A172 (cell line): ENCODE results near the gene OR5K2. TPM values are rescaled to one million over a fixed set of nuclear protein-coding genes. Genes with fewer than 3 reads are reported as not detected.

ENCODE experiments used
- DNase-seq: peaks from one replicate; pipeline ENCODE4 v3.0.0-alpha.2; 2015; ENCODE audit warnings: low spot score
- total RNA-seq: library from RNA; depleted of rRNA; stranded (reverse); fragments of >200 nt; shearing (Covaris generic); gene quantifications from 2 replicates; pipeline ENCODE4 v1.2.3, GENCODE V29; 2014; rRNA removed

Gene OR5K2
- total RNA-seq, result not detected in 2 replicates

GRCh38 chr3:98497381-98497780, at the start of gene OR5K2:
TSS of gene OR5K2 (plus strand) at chr3:98497681. CDS start at chr3:98497681, 0 bp downstream.
- DNase-seq, result no peak

GRCh38 chr3:98449606-98450193, 47.8 kb upstream of the OR5K2 start:
- no peak for DNase-seq

DNA sequence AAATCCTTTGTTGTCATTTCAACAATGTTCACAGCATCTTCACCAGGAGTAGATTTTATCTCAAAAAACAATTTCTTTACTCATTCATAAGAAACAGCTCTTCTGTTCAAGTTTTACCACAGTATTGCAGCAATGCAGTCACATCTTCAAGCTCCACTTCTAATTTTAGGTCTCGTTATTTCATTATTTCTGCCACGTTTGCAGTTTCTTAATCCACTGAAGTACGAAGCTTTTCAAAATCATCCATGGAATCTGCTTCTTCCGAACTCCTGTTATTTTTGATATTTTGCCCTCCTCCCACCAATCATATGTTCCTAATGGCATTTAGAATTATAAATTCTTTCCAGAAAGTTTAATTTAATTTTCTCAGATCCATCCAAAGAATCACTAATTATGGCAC, 47.1 kb upstream of the OR5K2 start:
- no peak for DNase-seq

DNA sequence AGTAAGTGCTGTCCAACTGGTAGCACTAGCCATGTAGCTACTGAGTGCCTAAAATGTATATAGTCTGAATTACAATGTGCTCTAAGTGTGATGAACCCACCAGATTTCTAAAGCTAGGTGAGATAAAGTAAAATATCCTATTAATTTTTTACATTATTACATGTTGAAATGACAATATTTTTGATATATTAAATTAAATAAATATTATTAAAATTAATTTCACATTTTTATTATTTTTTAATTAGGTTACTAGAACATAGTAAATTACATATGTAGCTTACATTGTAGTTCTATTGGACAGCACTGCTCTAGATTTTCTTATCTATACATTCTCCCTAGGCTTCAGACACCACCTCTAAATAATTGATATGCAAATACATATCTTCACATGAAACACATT, 43.7 kb upstream of the OR5K2 start:
- no peak for DNase-seq

GRCh38 chr3:98454929-98455328, 42.6 kb upstream of the OR5K2 start:
- DNase-seq, result no peak

DNA sequence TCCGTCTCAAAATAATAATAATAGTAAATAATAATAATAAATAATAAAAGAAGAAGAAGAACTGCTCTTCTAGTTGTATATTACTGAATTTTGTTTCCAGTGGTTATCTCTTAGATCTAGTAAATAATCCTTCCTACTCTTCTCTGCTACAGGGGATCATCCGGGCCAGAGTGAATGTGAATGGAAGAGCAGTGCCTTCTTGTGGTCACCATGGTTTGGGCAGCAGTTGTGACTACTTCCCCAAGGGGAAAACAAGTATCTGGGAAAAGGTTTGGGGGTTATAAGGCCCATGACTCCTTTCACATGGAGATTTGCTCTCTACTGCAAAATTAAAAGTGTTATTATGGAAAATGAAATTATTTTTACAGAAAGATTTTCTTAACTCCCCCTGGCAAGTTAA, 39.9 kb upstream of the OR5K2 start:
- no peak for DNase-seq

DNA sequence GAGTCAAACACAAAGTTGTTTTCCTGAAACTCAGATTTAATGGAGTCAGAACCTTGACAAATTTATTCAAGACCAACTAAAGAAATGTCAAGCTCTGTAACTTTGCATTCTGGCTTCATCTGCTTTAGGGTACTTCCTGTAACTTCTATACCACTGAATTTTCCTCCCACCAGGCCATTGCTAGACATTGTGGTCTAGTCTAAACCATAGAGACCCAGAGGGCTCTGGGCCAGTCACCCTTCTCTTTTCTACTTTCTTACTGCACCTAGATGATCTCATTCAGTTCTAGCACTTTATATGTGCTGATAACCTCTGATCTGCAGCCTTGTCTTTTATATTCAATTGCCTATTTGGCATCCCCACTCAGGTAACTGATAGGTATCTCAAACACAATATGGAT, 37.3 kb upstream of the OR5K2 start:
- no peak for DNase-seq

DNA sequence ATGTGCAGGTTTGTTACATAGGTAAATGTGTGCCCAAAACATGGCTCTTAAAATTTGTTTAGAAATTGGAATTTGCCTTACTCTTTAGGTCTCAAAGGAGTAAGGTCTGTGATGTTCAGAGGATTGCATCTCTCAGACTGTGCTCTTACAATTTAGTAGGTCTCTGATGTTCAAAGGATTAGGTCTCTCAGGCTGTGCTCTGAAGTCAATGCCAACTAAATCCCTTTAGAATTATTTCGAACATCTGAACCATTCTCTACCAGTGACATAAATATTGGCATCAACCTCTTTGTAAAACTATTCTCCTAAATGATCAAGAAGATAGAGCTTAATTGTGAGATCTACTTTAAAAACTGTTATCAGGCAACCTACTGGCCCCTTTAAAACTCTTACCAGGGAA, 34.6 kb upstream of the OR5K2 start, which contains the start of gene OR5K1:
Gene OR5K1 (plus strand): TSS at position 301 of the 400 bp plus-strand sequence. CDS start 6,376 bp downstream, outside the sequence.
- DNase-seq, result no peak

GRCh38 chr3:98482717-98483482, 14.6 kb upstream of the OR5K2 start:
- no peak for DNase-seq

DNA sequence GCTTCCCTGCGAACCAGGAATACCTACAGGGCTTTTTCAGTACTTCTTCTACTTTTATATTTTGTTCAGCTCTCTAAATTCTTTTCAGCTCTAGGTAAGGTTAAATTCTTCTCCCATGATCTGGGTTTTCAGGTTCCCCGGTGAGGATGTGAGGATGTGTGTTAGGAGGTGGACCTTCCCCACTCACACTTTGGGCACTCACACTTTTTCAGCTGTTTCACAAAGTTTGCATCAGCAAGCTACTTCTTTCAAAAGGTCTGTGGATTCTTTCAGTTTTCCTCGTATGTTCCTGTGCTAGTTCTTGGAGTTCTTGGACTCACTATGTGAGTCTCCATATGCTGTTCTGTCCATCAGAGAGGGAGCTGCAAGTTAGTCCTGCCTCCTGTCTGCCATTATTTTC, 13.9 kb upstream of the OR5K2 start:
- no peak for DNase-seq

- DNase-seq, result peak; percentile 35
These were observed 2.5 kb downstream of the OR5K2 start for GRCh38 chr3:98500019-98500418.

DNA sequence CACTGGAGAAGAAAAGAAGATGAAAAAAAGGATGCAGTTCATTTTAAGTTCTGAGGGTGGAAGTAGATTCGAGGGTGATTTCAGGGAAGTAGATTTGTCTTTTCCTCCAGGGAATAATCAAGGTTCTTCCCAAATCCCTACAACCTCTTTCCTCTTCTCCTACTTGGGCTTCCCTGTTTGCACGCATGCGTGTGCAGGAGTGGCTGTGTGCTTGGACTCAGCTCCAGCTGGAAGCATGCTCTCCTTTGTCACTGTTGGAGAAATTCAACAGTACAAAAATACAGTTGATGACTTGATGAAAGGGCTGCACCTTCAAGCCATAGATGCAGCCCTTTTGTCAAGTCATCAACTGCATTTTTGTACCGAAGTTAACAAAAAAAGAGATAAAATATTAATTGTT, 3.8 kb downstream of the OR5K2 start:
- DNase-seq, result no peak

GRCh38 chr3:98501863-98502576, 4.5 kb downstream of the OR5K2 start:
- no peak for DNase-seq

GRCh38 chr3:98504539-98504938, 7.1 kb downstream of the OR5K2 start:
- peak; percentile 71 for DNase-seq

- DNase-seq, result no peak
These were observed 11.1 kb downstream of the OR5K2 start for GRCh38 chr3:98508582-98508981.

- DNase-seq, result no peak
These were observed 15.1 kb downstream of the OR5K2 start for GRCh38 chr3:98512576-98512975.

DNA sequence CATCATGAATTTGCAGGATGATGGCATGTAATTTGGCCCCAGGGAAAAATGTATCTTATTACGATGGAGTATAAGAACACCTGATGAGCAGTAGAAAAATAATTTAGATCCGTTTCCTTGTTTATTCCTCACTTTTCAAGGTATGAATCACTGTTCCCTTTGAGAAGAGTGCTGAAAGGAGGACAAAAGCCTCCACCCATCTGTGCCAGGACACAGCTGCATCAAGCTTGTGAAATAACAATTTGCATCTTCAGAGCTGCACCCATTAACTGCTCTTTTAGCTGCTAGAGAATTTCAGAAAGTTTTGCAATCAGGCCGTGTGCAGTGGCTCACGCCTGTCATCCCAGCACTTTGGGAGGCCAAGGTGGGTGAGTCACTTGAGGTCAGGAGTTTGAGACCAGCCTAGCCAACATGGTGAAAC, 15.6 kb downstream of the OR5K2 start:
- peak; percentile 70 for DNase-seq

- DNase-seq, result no peak
These were observed 16.3 kb downstream of the OR5K2 start for GRCh38 chr3:98513736-98514135.

DNA sequence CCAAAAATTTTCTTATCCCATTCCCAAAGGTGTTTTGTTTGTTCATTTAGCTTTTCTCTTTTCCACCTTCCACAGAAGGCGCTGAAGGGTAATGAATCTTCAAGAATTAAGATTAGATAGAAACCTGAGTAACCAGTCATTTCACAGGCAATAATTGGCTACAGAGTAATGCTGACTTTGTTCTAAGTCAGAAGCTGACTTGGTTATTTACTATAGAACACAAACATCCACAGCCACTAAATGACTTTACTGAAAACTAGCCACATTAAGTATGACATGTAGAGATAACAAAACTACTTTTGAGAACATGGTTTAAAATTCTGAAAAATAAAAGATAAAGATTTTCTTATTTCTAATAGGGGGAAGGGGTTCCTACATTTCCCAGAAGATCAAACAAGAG, 17.5 kb downstream of the OR5K2 start:
- DNase-seq, result no peak

GRCh38 chr3:98518816-98519215, 21.3 kb downstream of the OR5K2 start:
- DNase-seq, result no peak

- no peak for DNase-seq
These were observed 21.9 kb downstream of the OR5K2 start for GRCh38 chr3:98519351-98519750.

DNA sequence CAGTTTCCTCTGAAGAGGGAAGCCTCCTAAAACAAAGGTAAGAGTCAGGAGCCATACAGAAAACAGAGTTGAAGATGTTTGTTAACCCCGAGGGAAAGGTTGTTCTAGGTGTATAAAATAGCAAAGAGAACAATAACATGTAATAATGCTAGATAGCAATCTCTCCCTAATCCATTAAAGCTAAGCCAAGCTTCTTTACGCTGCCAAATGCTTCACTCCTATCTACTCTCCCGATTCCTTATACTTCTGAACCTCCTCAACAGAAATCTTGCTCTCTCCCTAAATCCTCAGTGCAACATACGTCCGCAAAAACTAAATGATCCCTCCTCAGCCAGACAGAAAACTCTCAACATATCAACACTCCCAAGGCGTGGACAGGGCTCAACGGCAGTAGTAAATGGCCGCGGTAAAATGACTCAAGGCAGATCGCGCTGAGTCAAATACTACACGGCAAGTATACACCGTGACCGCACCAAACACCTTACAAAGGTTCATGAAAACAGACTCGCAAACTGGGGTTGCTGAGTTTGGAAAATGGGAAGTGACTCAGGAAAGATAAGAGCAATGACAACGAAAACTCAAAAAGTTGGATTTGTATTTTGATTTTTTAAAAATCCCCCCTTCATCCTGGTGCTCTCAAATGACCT, 24.5 kb downstream of the OR5K2 start:
- peak; percentile 75 for DNase-seq
